NCI-H2196 (cell line): Measurements from ENCODE around the gene ZNF688.
"Not testable (repeated sequence)": the region's sequence is repeated elsewhere in the genome, so short reads cannot be mapped to it uniquely, and the experiment has no call there.

Experiments
- DNase-seq: peaks from one replicate; lab custom pipeline; 2025; ENCODE audit not compliant: unreplicated experiment; lab: John Stamatoyannopoulos, UW

Gene ZNF688

GRCh38 chr16:30571445-30572322, at the start of gene ZNF688:
TSS of gene ZNF688 (minus strand) at chr16:30571714. CDS start at chr16:30571629, 85 bp downstream.
- DNase-seq = peak; percentile 92

GRCh38 chr16:30620169-30620568, 48.7 kb upstream of the ZNF688 start:
- no peak for DNase-seq

GRCh38 chr16:30619638-30620037, 48.1 kb upstream of the ZNF688 start:
- DNase-seq = no peak

GRCh38 chr16:30619202-30619601, 47.7 kb upstream of the ZNF688 start:
- no peak for DNase-seq

- peak; percentile 40 for DNase-seq
These were observed 44.0 kb upstream of the ZNF688 start for GRCh38 chr16:30615358-30616091.

GRCh38 chr16:30609926-30610839, 38.7 kb upstream of the ZNF688 start, which contains the start of gene ZNF689:
TSS of gene ZNF689 (minus strand) at chr16:30610389. CDS start at chr16:30610041, 348 bp downstream.
- peak; percentile 97 for DNase-seq

GRCh38 chr16:30609002-30609925, 37.8 kb upstream of the ZNF688 start:
- DNase-seq = peak; percentile 32

- no peak for DNase-seq
These were observed 34.5 kb upstream of the ZNF688 start for GRCh38 chr16:30606004-30606403.

GRCh38 chr16:30605158-30605557, 33.6 kb upstream of the ZNF688 start:
- DNase-seq = no peak

GRCh38 chr16:30604316-30604947, 32.9 kb upstream of the ZNF688 start:
- no peak for DNase-seq

- DNase-seq = no peak
These were observed 32.4 kb upstream of the ZNF688 start for GRCh38 chr16:30603945-30604315.

GRCh38 chr16:30602616-30603277, 31.2 kb upstream of the ZNF688 start:
- no peak for DNase-seq

GRCh38 chr16:30601966-30602365, 30.5 kb upstream of the ZNF688 start:
- no peak for DNase-seq

- DNase-seq = no peak
These were observed 29.4 kb upstream of the ZNF688 start for GRCh38 chr16:30600929-30601328.

- DNase-seq = no peak
These were observed 28.7 kb upstream of the ZNF688 start for GRCh38 chr16:30600215-30600614.

- no peak for DNase-seq
These were observed 21.4 kb upstream of the ZNF688 start for GRCh38 chr16:30592871-30593270.

- not testable (repeated sequence) for DNase-seq
These were observed 19.4 kb upstream of the ZNF688 start for GRCh38 chr16:30590869-30591268.

GRCh38 chr16:30589582-30589981, 18.1 kb upstream of the ZNF688 start:
- not testable (repeated sequence) for DNase-seq

GRCh38 chr16:30588651-30589050, 17.1 kb upstream of the ZNF688 start:
- DNase-seq = no peak
